Ovary (tissue), 9 donors: ENCODE measurements around the gene RXRB. TPM values are rescaled to one million over a fixed set of nuclear protein-coding genes. Genes with fewer than 3 reads are reported as not detected.
A peak's percentile ranks its signal among the peaks of the same experiment; 100 is the strongest.

Experiments
- DNase-seq, 5 donors: peaks; one replicate each; pipeline ENCODE4 v3.0.0-alpha.2; 2019 to 2020
- H3K27ac ChIP-seq, 2 donors: fragments of 200-600 bp; one replicate each; pipeline versions ENCODE4 v1.5.1 to v1.8.0; 2019 to 2022
- H3K27me3 ChIP-seq: fragments of 200-600 bp; one replicate; pipeline ENCODE4 v1.8.0; 2022
- H3K36me3 ChIP-seq: fragments of 200-600 bp; sonication (generic); one replicate; pipeline ENCODE4 v1.5.1; 2019
- H3K4me1 ChIP-seq: one replicate; pipeline ENCODE4 v1.8.1; 2013; ENCODE audit warnings: mild to moderate bottlenecking, moderate library complexity; ENCODE audit not compliant: insufficient read depth
- H3K4me3 ChIP-seq: fragments of 200-600 bp; sonication (generic); one replicate; pipeline ENCODE4 v1.5.1; 2017
- H3K9me3 ChIP-seq, 2 donors: fragments of 200-600 bp in 1 of 2; sonication (generic) in 1 of 2; one replicate each; pipeline versions ENCODE4 v1.5.1 to v1.8.1; 2013 to 2019; ENCODE audit warnings: mild to moderate bottlenecking in 1 of 2, moderate library complexity in 1 of 2
- CTCF ChIP-seq, 3 donors: fragments of 450-650 bp in 2 of 3; fragments of 200-600 bp in 1 of 3; IDR thresholded peaks; one replicate each; pipeline versions ENCODE4 v1.5.1 to v1.8.0; 2016 to 2022; ENCODE audit warnings: antibody characterized with exemption in 3 of 3, mild to moderate bottlenecking in 1 of 3
- EP300 ChIP-seq: sonication (generic); formaldehyde crosslinking; IDR thresholded peaks from one replicate; pipeline ENCODE4 v1.6.1; 2017; ENCODE audit warnings: antibody characterized with exemption
- POLR2A ChIP-seq: fragments of 450-650 bp; IDR thresholded peaks from one replicate; pipeline ENCODE4 v1.6.1; 2017; ENCODE audit warnings: antibody characterized with exemption, mild to moderate bottlenecking, moderate library complexity
- WGBS, 3 donors: extraction: QIAGEN DNeasy Blood & Tissue Kit in 1 of 3; methylation state at CpG; one replicate each; pipeline versions ENCODE4 v1.1.5 to v1.1.7; 2013 to 2017; 5-methylcytosine and 5-hydroxymethylcytosine counted together
- intact Hi-C, 4 donors: fragments of 100-400 bp; cut with DNase I; formaldehyde crosslinking; loops; one replicate each; pipeline versions ENCODE4 v1.11.0 to v1.15.1; 2022 to 2023
- polyA plus RNA-seq, 2 donors: library from polyadenylated mRNA; stranded (reverse); fragments of 200-250 nt in 1 of 2; fragments of 350-450 nt in 1 of 2; fragmentation: Illumina TruSeq in 1 of 2; extraction: RNeasy Lipid Tissue Mini Kit (QIAGEN cat#74804) in 1 of 2; gene quantifications; one replicate each; pipeline ENCODE4 v1.2.3, GENCODE V29; 2013 to 2014
- total RNA-seq, 7 donors: library from RNA; depleted of rRNA in 2 of 7; stranded (reverse); fragments of >200 nt in 2 of 7; fragmentation: NEBNext Ultra II Directional in 3 of 7; extraction: Animal tissue kit (Norgen Biotek cat#: 25700) in 3 of 7; gene quantifications; one replicate each; pipeline versions ENCODE4 v1.1.0 to v1.2.4, GENCODE V29; 2016 to 2023
- donor health status: DM: no; HTN: no; CAD: no; lungs with moderate emphysema.
- donor health status: DM: no; HTN: no; CAD: no.
- donor health status: Bipolar disorder and iron deficiency.
- donor health status: DM: yes; HTN: yes; CAD: no.
- donor health status: DM: no; HTN: no; CAD: no.
- donor health status: DM: yes; HTN: yes; CAD: no.

RXRB gene
- total and polyA plus RNA-seq, 9 donors, result 19.8 to 54.0 (median 48.5) TPM

GRCh38 chr6:33164176-33164575 lies 36.3 kb downstream of the RXRB start:
- no peaks in the 10 kb centered on the region for H3K4me1 ChIP-seq
- TF ChIP-seq CTCF (IDR thresholded peaks at IDR 0.05) (no peak), POLR2A (no peak), EP300 (no peak)
- no peak overlapping the region for H3K4me3 ChIP-seq
- no peak for DNase-seq
- H3K27ac ChIP-seq, result no peak overlapping the region
- no peaks in the 10 kb centered on the region for H3K27me3 ChIP-seq
- 47 to 50% (median 50%) methylated on average over 10 of the region's 10 CpGs for WGBS, 3 donors
- H3K9me3 ChIP-seq, result no peaks in the 10 kb centered on the region
- H3K36me3 ChIP-seq, result no peaks in the 10 kb centered on the region
- intact Hi-C loops, result loop anchor here in 2 of 4 donors (5.0 kb wide), 1 partner anchor 83 kb away; no protein-coding TSS in a partner anchor

- Histone ChIP-seq H3K27ac (no peak overlapping the region), H3K4me1 (no peaks in the 10 kb centered on the region), H3K27me3 (no peaks in the 10 kb centered on the region), H3K36me3 (no peaks in the 10 kb centered on the region), H3K9me3 (no peaks in the 10 kb centered on the region), H3K4me3 (no peak overlapping the region)
- TF ChIP-seq POLR2A (no peak), EP300 (no peak), CTCF (IDR thresholded peaks at IDR 0.05) (no peak)
- no peak for DNase-seq
- intact Hi-C loops, result loop anchor here in 3 of 4 donors (2.0 to 5.0 kb wide), 2 partner anchors 84 to 85 kb away; no protein-coding TSS in a partner anchor
- 78 to 83% (median 79%) methylated on average over 10 of the region's 10 CpGs for WGBS, 3 donors
Observed at GRCh38 chr6:33163540-33163939, 36.9 kb downstream of the RXRB start.

- no peaks in the 10 kb centered on the region for H3K27me3 ChIP-seq
- H3K9me3 ChIP-seq, result no peaks in the 10 kb centered on the region
- peak; percentile 65 to 86 (median 79) for DNase-seq
- no peak overlapping the region for H3K27ac ChIP-seq
- 6 to 10% (median 8%) methylated on average over 58 of the region's 58 CpGs for WGBS, 3 donors
- no peaks in the 10 kb centered on the region for H3K36me3 ChIP-seq
- peak; percentile 85 to 97 (median 88) for TF ChIP-seq CTCF (IDR thresholded peaks at IDR 0.05)
- TF ChIP-seq POLR2A, result no peak
- H3K4me1 ChIP-seq, result no peaks in the 10 kb centered on the region
- H3K4me3 ChIP-seq, result peak overlapping the region; percentile 37
- intact Hi-C loops, result loop anchor here (2.0 to 5.0 kb wide), 2 partner anchors 86 to 87 kb away; no protein-coding TSS in a partner anchor
Observed at GRCh38 chr6:33161354-33162331, 38.8 kb downstream of the RXRB start.

- WGBS, 3 donors, result 31 to 34% (median 32%) methylated on average over 13 of the region's 13 CpGs
- H3K9me3 ChIP-seq, result no peaks in the 10 kb centered on the region
- no peak overlapping the region for H3K4me3 ChIP-seq
- no peaks in the 10 kb centered on the region for H3K36me3 ChIP-seq
- TF ChIP-seq POLR2A (no peak), EP300 (no peak), CTCF (IDR thresholded peaks at IDR 0.05) (no peak)
- intact Hi-C loops, result loop anchor here in 3 of 4 donors (2.0 to 5.0 kb wide), 2 partner anchors 86 to 88 kb away; no protein-coding TSS in a partner anchor
- peak in 1 of 5 donors; percentile 18 for DNase-seq
- no peak overlapping the region for H3K27ac ChIP-seq
- H3K27me3 ChIP-seq, result no peaks in the 10 kb centered on the region
- H3K4me1 ChIP-seq, result no peaks in the 10 kb centered on the region
Observed at GRCh38 chr6:33160728-33161344, 39.6 kb downstream of the RXRB start.
